OCI-LY7 (cell line): ENCODE data around the gene TGM2. TPM values are rescaled to one million over a fixed set of nuclear protein-coding genes. Genes with fewer than 3 reads are reported as not detected.

ENCODE experiments used
- BruUV-seq: library from RNA; stranded (reverse); fragments of 400-500 nt; replicated peaks from 2 replicates; lab custom pipeline; 2021; lab: Mats Ljungman, UMichigan
- CTCF ChIA-PET: fragments of 300-600 bp; sonication (Branson Sonifier 250); formaldehyde crosslinking; loops from one replicate; lab custom pipeline; 2022; ENCODE audit warnings: antibody characterized with exemption; ENCODE audit not compliant: unreplicated experiment; lab: Charles Lee
- POLR2A ChIA-PET: fragments of 300-600 bp; sonication (Branson Sonifier 250); formaldehyde crosslinking; loops from one replicate; lab custom pipeline; 2022; ENCODE audit warnings: antibody characterized with exemption; lab: Charles Lee
- DNase-seq: peaks from one replicate; pipeline ENCODE4 v3.0.0-alpha.2; 2015; ENCODE audit warnings: low spot score
- H2AFZ ChIP-seq: fragments of 200-600 bp; sonication (generic), shearing (Covaris generic); 2 replicates; pipeline ENCODE4 v1.6.1; 2014; ENCODE audit warnings: mild to moderate bottlenecking, antibody characterized with exemption, low read length, moderate library complexity
- H3K27ac ChIP-seq: fragments of 200-600 bp; sonication (generic); 2 replicates; pipeline ENCODE4 v1.5.1; 2014; ENCODE audit warnings: mixed run types, low read depth, mild to moderate bottlenecking, moderate library complexity, low read length, inconsistent platforms; ENCODE audit not compliant: poor library complexity, severe bottlenecking
- H3K36me3 ChIP-seq: fragments of 200-600 bp; sonication (generic); 2 replicates; pipeline ENCODE4 v1.6.1; 2014; ENCODE audit warnings: mild to moderate bottlenecking, antibody characterized with exemption, low read length, moderate library complexity, mixed read lengths; ENCODE audit not compliant: insufficient read depth
- H3K4me1 ChIP-seq: fragments of 200-600 bp; sonication (generic); 2 replicates; pipeline ENCODE4 v1.5.1; 2014; ENCODE audit warnings: mild to moderate bottlenecking, low read length; ENCODE audit not compliant: insufficient read depth, poor library complexity, severe bottlenecking
- H3K4me2 ChIP-seq: fragments of 200-600 bp; sonication (generic); 2 replicates; pipeline ENCODE4 v1.6.1; 2014; ENCODE audit warnings: mild to moderate bottlenecking, low read length
- H3K4me3 ChIP-seq: fragments of 200-600 bp; sonication (generic); 2 replicates; pipeline ENCODE4 v1.5.1; 2014; ENCODE audit warnings: mild to moderate bottlenecking, low read depth, low read length; ENCODE audit not compliant: poor library complexity, severe bottlenecking
- H3K79me2 ChIP-seq: fragments of 200-600 bp; sonication (generic); 2 replicates; pipeline ENCODE4 v1.6.1; 2016; ENCODE audit warnings: low read depth, mild to moderate bottlenecking, low read length, moderate library complexity, mixed read lengths; ENCODE audit not compliant: insufficient read depth
- H3K9me2 ChIP-seq: fragments of 200-600 bp; sonication (generic); 2 replicates; pipeline ENCODE4 v1.6.1; 2016; ENCODE audit warnings: mild to moderate bottlenecking, low read length, mixed read lengths; ENCODE audit not compliant: insufficient read depth
- H3K9me3 ChIP-seq: fragments of 200-600 bp; sonication (generic); 2 replicates; pipeline ENCODE4 v1.6.1; 2014; ENCODE audit warnings: mild to moderate bottlenecking, mixed run types, low read length, mixed read lengths
- H4K20me1 ChIP-seq: fragments of 200-600 bp; sonication (generic); 2 replicates; pipeline ENCODE4 v1.6.1; 2014; ENCODE audit warnings: mild to moderate bottlenecking, antibody characterized with exemption, low read length, moderate library complexity, mixed read lengths; ENCODE audit not compliant: insufficient read depth
- CTCF ChIP-seq: fragments of 200-600 bp; sonication (generic); conservative IDR thresholded peaks from 2 replicates; pipeline ENCODE4 v1.5.1; 2014; ENCODE audit warnings: mild to moderate bottlenecking, antibody characterized with exemption, low read length, moderate library complexity, mixed read lengths
- EZH2phosphoT487 ChIP-seq: fragments of 200-600 bp; sonication (generic); IDR thresholded peaks from 2 replicates; pipeline ENCODE4 v1.6.1; 2018; ENCODE audit warnings: low read depth, borderline replicate concordance, mild to moderate bottlenecking, mixed run types, antibody characterized with exemption, low read length, moderate library complexity, mixed read lengths
- intact Hi-C: fragments of 100-400 bp; cut with micrococcal nuclease; formaldehyde crosslinking; loops from one replicate; pipeline ENCODE4 v1.10.0; 2022; ENCODE audit not compliant: unreplicated experiment
- total RNA-seq, 2 experiments: library from RNA; depleted of rRNA in 1 of 2; stranded (reverse); fragments of >200 nt in 1 of 2; shearing (Covaris generic) in 1 of 2; gene quantifications; 2 replicates each; pipeline ENCODE4 v1.2.3, GENCODE V29; 2014 to 2022

Gene TGM2
- total RNA-seq, 2 experiments from 2014 or later: not detected

GRCh38 chr20:38120625-38120988, 44.5 kb downstream of the TGM2 start:
- no peaks in the 10 kb centered on the region for H3K9me2 ChIP-seq
- TF ChIP-seq EZH2phosphoT487: no peak
- H2AFZ ChIP-seq: no peak overlapping the region
- H3K4me1 ChIP-seq: no peaks in the 10 kb centered on the region
- no peak for DNase-seq
- no peak overlapping the region for H3K4me2 ChIP-seq
- no peak overlapping the region for H3K27ac ChIP-seq
- no TSS peak for BruUV-seq
- no peaks in the 10 kb centered on the region for H3K36me3 ChIP-seq
- intact Hi-C loops: no loop called here
- H3K9me3 ChIP-seq: no peaks in the 10 kb centered on the region
- H3K4me3 ChIP-seq: no peak overlapping the region
- CTCF ChIA-PET: no interaction called here
- H3K79me2 ChIP-seq: no peaks in the 10 kb centered on the region
- POLR2A ChIA-PET: no interaction called here
- H4K20me1 ChIP-seq: no peaks in the 10 kb centered on the region

GRCh38 chr20:38119446-38119845, 45.6 kb downstream of the TGM2 start:
- TF ChIP-seq CTCF (no peak), EZH2phosphoT487 (no peak)
- no peak overlapping the region for H3K27ac ChIP-seq
- intact Hi-C loops: no loop called here
- ChIA-PET CTCF (no interaction called here), POLR2A (no interaction called here)
- no peaks in the 10 kb centered on the region for H3K79me2 ChIP-seq
- H3K4me3 ChIP-seq: no peak overlapping the region
- no peaks in the 10 kb centered on the region for H3K36me3 ChIP-seq
- no TSS peak for BruUV-seq
- H4K20me1 ChIP-seq: no peaks in the 10 kb centered on the region
- H3K4me2 ChIP-seq: no peak overlapping the region
- no peak for DNase-seq
- H3K4me1 ChIP-seq: no peaks in the 10 kb centered on the region
- H2AFZ ChIP-seq: no peak overlapping the region
- H3K9me3 ChIP-seq: no peaks in the 10 kb centered on the region
- no peaks in the 10 kb centered on the region for H3K9me2 ChIP-seq

DNA sequence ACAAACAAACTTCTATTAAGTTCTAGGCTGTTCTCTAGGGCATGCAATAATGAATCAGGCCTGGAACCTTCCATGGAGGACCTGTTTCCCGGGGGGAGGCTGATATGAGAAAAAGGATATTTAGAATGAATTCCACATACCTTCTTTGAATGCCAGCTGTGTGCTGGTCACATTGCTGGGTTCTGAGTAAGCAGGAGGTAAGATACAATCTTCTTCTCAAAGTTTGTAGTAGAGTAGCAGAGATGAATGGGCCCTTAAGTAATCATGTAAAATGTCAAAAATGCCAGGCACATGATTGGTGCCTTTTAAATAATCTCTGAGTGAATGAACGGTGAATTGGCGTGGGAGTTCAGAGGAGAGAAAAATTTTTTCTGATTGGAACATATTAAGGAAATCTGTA, 47.4 kb downstream of the TGM2 start:
- TF ChIP-seq EZH2phosphoT487: no peak
- TF ChIP-seq CTCF: no peak
- H4K20me1 ChIP-seq: no peaks in the 10 kb centered on the region
- no peaks in the 10 kb centered on the region for H3K36me3 ChIP-seq
- BruUV-seq: no TSS peak
- no peaks in the 10 kb centered on the region for H3K9me3 ChIP-seq
- H2AFZ ChIP-seq: no peak overlapping the region
- H3K27ac ChIP-seq: no peak overlapping the region
- H3K79me2 ChIP-seq: no peaks in the 10 kb centered on the region
- H3K4me2 ChIP-seq: no peak overlapping the region
- intact Hi-C loops: no loop called here
- no peak for DNase-seq
- H3K4me1 ChIP-seq: no peaks in the 10 kb centered on the region
- ChIA-PET POLR2A (no interaction called here), CTCF (no interaction called here)
- H3K9me2 ChIP-seq: no peaks in the 10 kb centered on the region
- H3K4me3 ChIP-seq: no peak overlapping the region
